Myocyte (in vitro differentiated cells): ENCODE measurements around the gene ACSL3. TPM values are rescaled to one million over a fixed set of nuclear protein-coding genes. Genes with fewer than 3 reads are reported as not detected.
A peak's percentile ranks its signal among the peaks of the same experiment; 100 is the strongest.

ENCODE experiments used
- DNase-seq: peaks from one replicate; pipeline ENCODE4 v3.0.0-alpha.2; 2012; ENCODE audit warnings: low read depth
- total RNA-seq: library from RNA; depleted of rRNA; stranded (reverse); fragments of >200 nt; gene quantifications from 2 replicates; pipeline ENCODE4 v1.2.3, GENCODE V29; 2014

Gene ACSL3
- total RNA-seq, 1 donor from 2014 or later, result 499 TPM

- DNase-seq, result peak; percentile 73
Observed at GRCh38 chr2:222939208-222939856, 78.5 kb downstream of the ACSL3 start.

- DNase-seq, result no peak
Observed at GRCh38 chr2:222939979-222940378, 79.1 kb downstream of the ACSL3 start.

GRCh38 chr2:222941510-222942032 lies 80.7 kb downstream of the ACSL3 start:
- no peak for DNase-seq

DNA sequence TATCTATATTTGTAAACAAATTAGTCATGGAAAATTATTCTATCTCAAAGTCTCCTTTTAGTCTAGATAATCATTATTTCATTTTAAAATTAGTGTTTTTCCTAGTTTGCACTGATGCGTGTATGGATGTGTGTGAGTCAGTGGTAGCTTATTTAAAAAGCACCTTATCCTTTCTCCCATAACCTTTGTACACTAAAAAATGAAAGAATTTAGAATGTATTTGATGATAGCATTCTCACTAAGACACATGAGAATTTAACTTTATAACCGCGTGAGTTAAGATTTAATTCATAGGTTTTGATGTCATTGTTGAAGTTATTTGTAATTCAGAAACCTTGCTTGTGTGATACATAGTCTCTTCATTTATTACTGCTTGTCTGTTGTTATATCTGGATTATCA lies 81.7 kb downstream of the ACSL3 start:
- no peak for DNase-seq

GRCh38 chr2:222942977-222943376 lies 82.1 kb downstream of the ACSL3 start:
- DNase-seq, result no peak

DNA sequence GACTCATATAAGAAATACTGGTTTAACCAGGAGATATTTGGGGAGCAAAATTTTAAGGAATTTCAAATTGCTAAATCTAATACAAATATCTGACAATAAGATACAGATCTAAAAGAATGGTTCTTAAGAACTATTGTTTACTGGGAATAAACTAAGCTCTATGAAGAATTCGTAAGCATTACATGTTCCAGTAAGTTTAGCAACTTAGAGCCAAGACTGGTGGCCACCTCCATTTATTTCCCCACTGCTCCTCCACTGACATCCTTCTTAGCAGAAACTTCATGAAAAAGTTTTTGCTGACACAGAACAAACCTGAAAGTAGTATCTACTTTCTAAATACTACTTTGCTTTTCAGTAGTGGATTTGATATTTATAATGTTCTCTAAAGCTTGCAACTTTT lies 83.0 kb downstream of the ACSL3 start:
- DNase-seq, result no peak

DNA sequence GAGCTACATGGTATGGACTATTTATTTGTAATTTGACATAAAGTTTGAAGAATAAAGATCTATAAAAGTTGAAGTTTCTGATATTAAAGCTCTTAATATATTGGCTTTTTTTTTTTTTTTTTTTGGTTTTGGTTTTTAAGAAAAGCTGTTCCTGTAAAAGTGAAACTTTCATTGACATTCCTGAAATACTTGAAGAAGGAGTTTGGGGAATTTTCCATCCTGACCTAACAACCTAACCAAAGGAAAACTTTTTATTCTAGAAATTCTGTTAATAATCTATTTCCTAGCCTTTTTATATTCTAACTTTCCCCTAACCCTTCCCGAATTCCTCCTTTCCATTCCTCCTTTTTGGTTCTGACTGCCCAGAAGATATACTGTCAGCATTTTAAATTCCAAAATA lies 83.7 kb downstream of the ACSL3 start:
- no peak for DNase-seq

DNA sequence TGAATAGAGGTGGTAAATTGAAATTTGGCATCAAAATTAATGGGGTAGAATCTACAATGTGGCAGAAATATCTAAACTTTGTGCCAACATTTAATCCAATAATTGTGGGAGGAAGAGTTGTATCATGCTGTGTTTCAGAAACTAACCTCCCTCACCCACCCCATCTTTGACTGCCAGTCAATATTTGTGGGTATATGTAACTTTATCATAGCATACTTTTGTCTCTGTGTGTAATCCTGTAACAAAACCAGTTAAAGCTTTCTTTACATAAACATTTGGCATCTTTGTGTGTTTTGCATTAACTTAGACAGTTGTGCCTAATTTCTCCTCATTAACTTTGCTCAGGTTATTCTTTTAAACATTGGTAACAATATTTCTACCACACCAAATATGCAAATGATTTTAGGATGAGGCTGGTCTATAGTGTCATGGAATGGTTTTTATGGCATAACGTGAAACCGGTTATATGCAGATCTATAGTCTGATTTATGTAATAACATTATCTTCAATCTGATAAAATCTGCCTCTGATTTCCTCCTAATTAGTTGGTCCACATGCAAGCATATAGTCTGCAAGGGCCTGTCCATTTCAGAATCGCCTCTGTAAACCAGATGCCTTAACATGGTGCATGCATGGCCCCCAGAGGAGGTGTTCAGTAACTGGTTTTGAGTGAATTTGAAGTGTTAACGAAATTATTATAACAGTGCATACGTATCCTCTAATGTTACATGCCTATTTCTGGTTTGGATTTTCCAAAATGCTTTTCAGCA lies 84.3 kb downstream of the ACSL3 start:
- no peak for DNase-seq

DNA sequence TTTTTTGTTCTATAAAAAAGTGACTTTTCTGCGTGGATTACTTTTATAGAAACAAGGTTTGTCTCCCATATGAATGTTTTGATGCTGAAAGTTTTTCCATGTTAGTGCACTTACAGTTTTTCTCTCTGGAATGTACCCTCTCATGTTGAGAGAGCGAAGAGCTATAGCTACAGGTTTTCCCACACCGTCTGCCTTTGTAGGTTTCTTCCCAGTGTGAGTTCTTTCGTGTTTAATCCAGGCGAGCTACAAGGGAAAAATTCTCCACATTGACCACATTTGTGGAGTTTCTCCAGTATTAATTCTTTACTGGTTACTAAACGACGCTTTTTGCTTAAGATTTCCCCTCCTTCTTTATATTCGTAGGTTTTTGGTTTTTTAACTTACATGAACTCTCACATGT lies 85.1 kb downstream of the ACSL3 start:
- DNase-seq, result no peak

GRCh38 chr2:222946700-222947287 lies 86.0 kb downstream of the ACSL3 start:
- peak; percentile 42 for DNase-seq

DNA sequence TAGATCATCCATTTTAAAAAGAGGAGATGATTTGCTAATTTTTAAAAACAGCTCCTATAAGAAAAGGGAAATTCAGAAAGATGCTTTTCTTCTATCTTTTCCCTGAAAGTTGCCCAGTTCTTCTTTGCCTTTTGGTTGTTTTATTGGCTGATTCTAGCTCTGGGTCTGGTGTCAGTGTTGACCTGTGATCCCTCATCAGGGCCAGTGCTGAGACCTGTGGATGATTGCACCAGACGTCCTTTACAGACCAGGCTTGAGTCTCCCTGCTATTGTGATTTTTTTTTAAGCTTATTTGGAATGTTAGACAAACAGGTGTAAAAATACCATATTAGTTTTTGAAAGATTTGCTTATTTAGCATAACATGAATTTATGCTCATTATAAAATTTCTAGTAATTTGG lies 88.2 kb downstream of the ACSL3 start:
- DNase-seq, result no peak

- DNase-seq, result no peak
Observed at GRCh38 chr2:222949690-222950323, 89.0 kb downstream of the ACSL3 start.

GRCh38 chr2:222950638-222951285 lies 89.9 kb downstream of the ACSL3 start:
- peak; percentile 69 for DNase-seq

GRCh38 chr2:222952204-222952603 lies 91.4 kb downstream of the ACSL3 start:
- no peak for DNase-seq

DNA sequence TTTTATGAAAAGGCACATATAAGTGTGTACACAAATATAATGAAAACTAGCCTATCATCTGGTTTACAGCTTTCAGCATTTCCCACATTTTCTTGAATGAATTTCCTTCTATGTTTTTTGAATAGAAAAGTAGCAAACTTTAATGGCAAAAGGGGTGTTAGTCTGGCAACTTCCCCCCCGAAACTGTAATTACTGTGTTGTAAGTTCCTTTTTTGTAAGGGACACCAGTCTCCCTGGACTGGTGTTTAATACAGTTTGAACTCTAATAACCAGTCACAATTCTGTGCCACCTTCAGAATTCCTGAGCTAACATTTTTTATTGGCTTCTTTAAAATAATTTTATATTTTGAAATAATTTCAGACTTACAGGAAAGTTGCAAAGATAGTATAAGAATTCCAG lies 94.2 kb downstream of the ACSL3 start:
- DNase-seq, result no peak

DNA sequence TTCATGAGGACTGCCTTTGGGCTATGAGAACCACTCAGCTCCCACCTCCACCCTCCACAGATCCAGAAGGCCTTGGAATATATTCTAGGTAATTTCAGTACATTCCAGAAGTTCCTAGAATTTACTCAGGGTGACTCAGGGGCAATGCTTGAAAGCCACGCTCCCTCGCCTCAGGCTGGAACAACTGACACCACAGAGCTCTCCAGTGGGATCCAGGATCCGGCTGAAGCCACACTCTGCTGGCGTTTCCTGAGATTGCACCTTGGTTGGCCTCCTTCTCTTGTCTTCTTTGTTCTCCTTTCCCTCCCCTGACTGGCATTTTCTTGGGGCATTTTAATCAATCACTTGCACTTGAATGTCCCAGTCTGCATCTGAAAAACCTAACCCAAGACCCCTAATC lies 98.5 kb downstream of the ACSL3 start:
- peak; percentile 84 for DNase-seq

DNA sequence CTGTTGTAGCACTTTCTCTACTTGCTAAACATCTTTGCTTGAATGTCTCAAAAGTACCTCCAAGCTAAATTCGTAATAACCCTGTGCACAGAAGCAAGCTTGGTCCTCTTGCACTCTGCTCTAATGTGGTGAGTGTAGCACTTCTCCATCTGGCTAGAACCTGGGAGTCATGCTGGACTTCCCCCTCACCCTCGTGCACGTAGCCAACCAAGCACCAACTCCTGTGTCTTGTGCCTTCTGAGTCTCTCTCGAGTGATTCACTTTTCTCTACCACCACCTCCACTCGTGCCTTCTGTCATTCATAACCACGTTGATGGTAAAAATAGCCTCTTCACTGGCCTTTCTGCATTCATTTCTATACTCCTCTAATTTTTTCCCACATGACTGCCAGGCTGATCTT lies 99.3 kb downstream of the ACSL3 start:
- DNase-seq, result peak; percentile 59

DNA sequence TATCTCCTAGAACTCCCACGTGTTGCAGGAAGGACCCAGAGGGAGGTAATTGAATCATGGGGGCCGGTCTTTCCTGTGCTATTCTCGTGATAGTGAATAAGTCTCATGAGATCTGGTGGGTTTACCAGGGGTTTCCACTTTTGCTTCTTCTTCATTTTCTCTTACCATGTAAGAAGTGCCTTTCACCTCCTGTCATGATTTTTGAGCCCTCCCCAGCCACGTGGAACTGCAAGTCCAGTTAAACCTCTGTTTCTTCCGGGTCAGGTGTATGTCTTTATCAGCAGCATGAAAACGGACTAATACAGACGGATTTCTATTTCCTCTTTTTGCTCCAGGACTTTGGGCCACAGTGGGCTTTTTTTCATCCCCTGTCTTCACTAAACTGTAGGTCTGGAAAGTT lies 102.8 kb downstream of the ACSL3 start:
- no peak for DNase-seq

DNA sequence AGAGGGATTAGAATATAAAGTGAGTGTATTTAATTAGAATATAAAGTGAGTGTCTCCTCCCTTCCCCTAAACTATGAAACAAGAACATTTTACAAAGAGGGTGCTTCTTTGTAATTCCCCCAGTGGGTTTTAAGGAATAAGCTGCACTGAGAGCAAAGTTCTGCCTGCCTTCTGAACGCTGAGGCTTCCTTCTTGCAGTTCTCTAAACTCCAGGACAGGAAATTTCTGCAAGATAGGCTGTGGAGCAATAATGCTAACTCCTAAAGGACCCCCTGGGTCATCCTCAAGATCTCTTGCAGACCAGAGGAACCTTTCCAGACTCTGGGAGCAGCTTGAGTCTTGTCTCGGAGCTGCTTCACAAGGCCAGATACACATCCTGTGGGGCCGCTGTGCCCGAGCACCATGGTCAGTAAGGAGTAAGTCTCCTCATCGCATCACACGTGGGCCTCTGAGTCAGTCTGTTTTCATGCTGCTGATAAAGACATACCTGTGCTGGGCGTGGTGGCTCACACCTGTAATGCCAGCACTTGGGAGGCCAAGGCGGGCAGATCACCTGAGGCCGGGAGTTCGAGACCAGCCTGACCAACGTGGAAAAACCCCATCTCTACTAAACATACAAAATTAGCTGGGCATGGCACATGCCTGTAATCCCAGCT lies 103.7 kb downstream of the ACSL3 start:
- no peak for DNase-seq

DNA sequence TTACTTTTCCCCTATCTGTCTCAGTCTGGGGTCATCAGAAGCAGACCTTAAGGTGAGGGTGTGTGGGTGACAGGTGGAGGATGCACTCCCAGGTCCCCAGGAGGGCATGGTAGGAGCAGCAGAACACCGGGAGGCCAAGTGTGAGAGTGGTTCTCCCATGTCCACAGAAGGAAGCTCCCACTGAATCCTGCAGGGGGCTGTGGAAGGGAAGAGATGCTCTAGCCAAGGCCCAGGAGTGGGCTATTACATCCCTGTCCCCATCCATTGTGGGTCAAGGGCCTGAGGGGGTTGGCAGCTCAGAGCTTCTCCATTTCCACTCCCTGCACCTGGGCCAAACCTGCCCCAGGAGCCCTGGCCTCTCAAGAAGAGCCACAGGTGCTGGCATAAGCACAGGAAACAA lies 104.7 kb downstream of the ACSL3 start:
- DNase-seq, result no peak
